Sigmoid colon (tissue), 4 donors: ENCODE results near the gene ACVR2B.

ENCODE experiments used
- CTCF ChIP-seq, 4 experiments: fragments of 450-650 bp in 3 of 4; fragments of 200-600 bp in 1 of 4; IDR thresholded peaks; one replicate each; pipeline ENCODE4 v1.5.1; 2016 to 2019; ENCODE audit warnings: antibody characterized with exemption in 4 of 4, mild to moderate bottlenecking in 3 of 4, moderate library complexity in 2 of 4
- EP300 ChIP-seq, 4 donors: sonication (generic); formaldehyde crosslinking; IDR thresholded peaks; one replicate each; pipeline ENCODE4 v1.6.1; 2017; ENCODE audit warnings: antibody characterized with exemption in 4 of 4
- POLR2AphosphoS5 ChIP-seq, 4 donors: sonication (generic); formaldehyde crosslinking; IDR thresholded peaks; one replicate each; pipeline ENCODE4 v1.6.1; 2017; ENCODE audit warnings: antibody characterized with exemption in 4 of 4

GRCh38 chr3:38519000-38519399 lies 65.3 kb downstream of the ACVR2B start:
- TF ChIP-seq EP300 (IDR thresholded peaks at IDR 0.05), result no peak
- TF ChIP-seq CTCF (IDR thresholded peaks at IDR 0.05), result no peak
- TF ChIP-seq POLR2AphosphoS5 (IDR thresholded peaks at IDR 0.05), result no peak
